ENCODE measurements around the gene GMCL1.

The GMCL1 gene

DNA sequence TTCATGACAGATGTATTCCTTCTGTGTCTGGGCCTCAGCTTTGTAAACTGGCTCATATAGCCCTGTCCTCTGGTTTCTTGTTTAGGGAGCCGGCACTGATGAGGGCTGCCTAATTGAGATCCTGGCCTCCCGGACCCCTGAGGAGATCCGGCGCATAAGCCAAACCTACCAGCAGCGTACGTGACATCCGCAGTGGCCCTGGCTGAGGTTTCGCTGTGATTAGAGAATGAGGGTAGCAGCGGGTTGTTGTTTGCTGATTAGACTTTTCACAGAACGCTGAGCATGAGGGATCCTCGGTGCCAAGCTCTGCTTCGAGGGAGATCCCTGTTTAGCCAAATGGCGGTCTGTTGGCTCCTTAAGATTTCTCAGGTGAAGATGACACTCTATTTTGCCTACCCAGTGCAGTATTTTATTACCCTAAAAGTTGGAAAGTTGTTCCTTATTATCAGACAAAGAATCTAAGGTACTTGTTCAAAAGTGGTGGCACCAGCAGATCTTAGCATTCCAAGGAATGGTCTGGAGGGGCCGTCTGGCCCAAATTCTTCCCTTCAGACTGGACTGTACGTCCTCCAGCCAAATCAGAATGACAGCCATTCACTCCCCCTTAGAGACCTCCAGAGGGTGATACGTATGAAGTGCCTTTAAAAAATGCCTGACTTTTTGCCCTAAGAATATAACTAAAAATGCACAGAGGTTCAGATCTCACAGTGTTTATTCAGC, 21.5 kb upstream of the GMCL1 start:
- no peak overlapping the region for H3K4me3 ChIP-seq (ENCODE audit: extremely low read depth, insufficient read depth, low read length, poor library complexity, severe bottlenecking)
- H3K27ac ChIP-seq (ENCODE audit: low read depth, low read length, severe bottlenecking) = no peak overlapping the region
- WGBS, 2 experiments (ENCODE audit: insufficient coverage in 2 of 2) = 92 to 97% methylated on average over 13 to 16 of the region's 16 CpGs
- H3K9me3 ChIP-seq (ENCODE audit: control insufficient read depth, low read length) = no peaks in the 10 kb centered on the region
- H3K4me1 ChIP-seq (ENCODE audit: control insufficient read depth, insufficient read depth, low read length, poor library complexity, severe bottlenecking) = no peaks in the 10 kb centered on the region
- no peaks in the 10 kb centered on the region for H3K36me3 ChIP-seq (ENCODE audit: control insufficient read depth, insufficient read depth, low read length)

GRCh38 chr2:69810550-69810949, 18.9 kb upstream of the GMCL1 start:
- no peaks in the 10 kb centered on the region for H3K36me3 ChIP-seq (ENCODE audit: control insufficient read depth, insufficient read depth, low read length)
- whole genome bisulfite sequencing, 2 experiments (ENCODE audit: insufficient coverage in 2 of 2) = 92 to 95% methylated on average over 4 to 6 of the region's 6 CpGs
- no peak overlapping the region for H3K27ac ChIP-seq (ENCODE audit: low read depth, low read length, severe bottlenecking)
- H3K4me3 ChIP-seq (ENCODE audit: extremely low read depth, insufficient read depth, low read length, poor library complexity, severe bottlenecking) = no peak overlapping the region
- H3K9me3 ChIP-seq (ENCODE audit: control insufficient read depth, low read length) = no peaks in the 10 kb centered on the region
- H3K4me1 ChIP-seq (ENCODE audit: control insufficient read depth, insufficient read depth, low read length, poor library complexity, severe bottlenecking) = no peaks in the 10 kb centered on the region

DNA sequence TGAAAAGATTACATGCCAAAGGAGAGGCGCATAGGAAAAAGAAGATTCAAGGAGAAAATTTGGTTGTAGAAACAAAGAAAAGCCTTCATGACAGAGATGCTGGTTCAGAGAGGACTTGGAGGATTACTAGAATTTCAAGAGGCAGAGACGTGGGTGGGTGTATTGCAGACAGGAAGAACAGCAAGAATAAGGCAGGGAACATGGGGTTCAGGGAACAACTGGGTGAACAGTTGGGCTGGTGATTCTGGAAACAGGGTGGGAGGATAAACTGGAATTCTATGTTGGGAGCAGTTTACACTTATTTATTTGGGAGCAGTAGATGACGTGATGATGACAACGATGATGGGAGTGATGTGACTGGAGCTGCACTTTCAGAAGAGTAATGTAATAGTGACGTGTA, 18.4 kb upstream of the GMCL1 start:
- 85 to 94% methylated on average over 5 of the region's 5 CpGs for WGBS, 2 experiments (ENCODE audit: insufficient coverage in 2 of 2)
- Histone ChIP-seq H3K27ac (ENCODE audit: low read depth, low read length, severe bottlenecking) (no peak overlapping the region), H3K4me3 (ENCODE audit: extremely low read depth, insufficient read depth, low read length, poor library complexity, severe bottlenecking) (no peak overlapping the region), H3K9me3 (ENCODE audit: control insufficient read depth, low read length) (no peaks in the 10 kb centered on the region), H3K4me1 (ENCODE audit: control insufficient read depth, insufficient read depth, low read length, poor library complexity, severe bottlenecking) (no peaks in the 10 kb centered on the region), H3K36me3 (ENCODE audit: control insufficient read depth, insufficient read depth, low read length) (no peaks in the 10 kb centered on the region)

GRCh38 chr2:69811591-69811990, 17.9 kb upstream of the GMCL1 start:
- Histone ChIP-seq H3K27ac (ENCODE audit: low read depth, low read length, severe bottlenecking) (no peak overlapping the region), H3K4me1 (ENCODE audit: control insufficient read depth, insufficient read depth, low read length, poor library complexity, severe bottlenecking) (no peaks in the 10 kb centered on the region), H3K9me3 (ENCODE audit: control insufficient read depth, low read length) (no peaks in the 10 kb centered on the region), H3K4me3 (ENCODE audit: extremely low read depth, insufficient read depth, low read length, poor library complexity, severe bottlenecking) (no peak overlapping the region), H3K36me3 (ENCODE audit: control insufficient read depth, insufficient read depth, low read length) (no peaks in the 10 kb centered on the region)
- 76 to 96% methylated on average over 2 to 3 of the region's 3 CpGs for WGBS, 2 experiments (ENCODE audit: insufficient coverage in 2 of 2)

GRCh38 chr2:69815717-69816116, 13.7 kb upstream of the GMCL1 start:
- Histone ChIP-seq H3K36me3 (ENCODE audit: control insufficient read depth, insufficient read depth, low read length) (peaks cover 3% of the 10 kb centered on the region), H3K4me3 (ENCODE audit: extremely low read depth, insufficient read depth, low read length, poor library complexity, severe bottlenecking) (no peak overlapping the region), H3K27ac (ENCODE audit: low read depth, low read length, severe bottlenecking) (no peak overlapping the region), H3K4me1 (ENCODE audit: control insufficient read depth, insufficient read depth, low read length, poor library complexity, severe bottlenecking) (peaks cover 6% of the 10 kb centered on the region), H3K9me3 (ENCODE audit: control insufficient read depth, low read length) (no peaks in the 10 kb centered on the region)
- WGBS, 2 experiments (ENCODE audit: insufficient coverage in 2 of 2) = 40% methylated on average over 1 of the region's 1 CpG; no CpG with 5 or more reads in 1 of the 2 experiments

GRCh38 chr2:69816923-69817542, 12.4 kb upstream of the GMCL1 start:
- H3K9me3 ChIP-seq (ENCODE audit: control insufficient read depth, low read length) = no peaks in the 10 kb centered on the region
- peaks cover 6% of the 10 kb centered on the region for H3K4me1 ChIP-seq (ENCODE audit: control insufficient read depth, insufficient read depth, low read length, poor library complexity, severe bottlenecking)
- 13 to 39% methylated on average over 1 to 2 of the region's 3 CpGs for WGBS, 2 experiments (ENCODE audit: insufficient coverage in 2 of 2)
- H3K27ac ChIP-seq (ENCODE audit: low read depth, low read length, severe bottlenecking) = no peak overlapping the region
- peaks cover 5% of the 10 kb centered on the region for H3K36me3 ChIP-seq (ENCODE audit: control insufficient read depth, insufficient read depth, low read length)
- no peak overlapping the region for H3K4me3 ChIP-seq (ENCODE audit: extremely low read depth, insufficient read depth, low read length, poor library complexity, severe bottlenecking)

DNA sequence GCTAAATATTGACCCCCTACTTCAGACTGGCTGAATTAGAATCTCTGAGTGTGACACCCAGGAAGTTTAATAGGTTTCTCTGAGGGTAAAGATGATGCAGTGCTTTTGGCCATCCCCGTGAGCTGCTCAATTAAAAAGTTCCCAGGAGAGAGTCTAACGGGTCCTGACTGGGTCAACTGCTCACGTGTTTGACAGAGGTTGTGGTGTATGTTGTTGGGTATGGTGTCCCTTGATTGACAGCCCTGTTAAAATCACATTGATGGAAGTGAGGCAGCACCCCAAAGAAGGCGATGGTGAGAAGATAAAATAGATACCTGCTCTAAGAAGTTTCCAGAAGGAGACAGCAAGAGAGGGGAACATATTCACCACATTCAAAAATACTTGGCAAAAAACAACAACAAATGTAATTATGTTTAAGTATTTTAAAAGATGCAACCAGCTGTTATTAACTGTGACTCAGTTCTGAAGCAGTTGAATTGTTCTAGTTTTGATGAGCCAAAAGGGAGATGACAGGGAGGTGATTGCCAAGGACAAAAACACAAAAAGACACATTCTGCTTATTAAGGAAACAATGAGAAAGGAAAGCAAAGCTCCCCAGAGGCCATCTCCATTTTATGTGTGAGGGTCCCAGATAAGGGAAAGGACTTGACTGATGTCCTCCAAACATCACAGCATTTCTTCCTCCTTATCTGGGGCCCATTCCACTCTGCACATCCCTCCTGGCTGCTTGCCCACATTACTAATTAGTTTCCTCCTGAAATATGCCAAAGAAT, 11.5 kb upstream of the GMCL1 start:
- Histone ChIP-seq H3K4me1 (ENCODE audit: control insufficient read depth, insufficient read depth, low read length, poor library complexity, severe bottlenecking) (peaks cover 6% of the 10 kb centered on the region), H3K4me3 (ENCODE audit: extremely low read depth, insufficient read depth, low read length, poor library complexity, severe bottlenecking) (no peak overlapping the region), H3K36me3 (ENCODE audit: control insufficient read depth, insufficient read depth, low read length) (peaks cover 5% of the 10 kb centered on the region), H3K9me3 (ENCODE audit: control insufficient read depth, low read length) (no peaks in the 10 kb centered on the region), H3K27ac (ENCODE audit: low read depth, low read length, severe bottlenecking) (no peak overlapping the region)
- WGBS, 2 experiments (ENCODE audit: insufficient coverage in 2 of 2) = 84 to 92% methylated on average over 3 to 4 of the region's 4 CpGs

DNA sequence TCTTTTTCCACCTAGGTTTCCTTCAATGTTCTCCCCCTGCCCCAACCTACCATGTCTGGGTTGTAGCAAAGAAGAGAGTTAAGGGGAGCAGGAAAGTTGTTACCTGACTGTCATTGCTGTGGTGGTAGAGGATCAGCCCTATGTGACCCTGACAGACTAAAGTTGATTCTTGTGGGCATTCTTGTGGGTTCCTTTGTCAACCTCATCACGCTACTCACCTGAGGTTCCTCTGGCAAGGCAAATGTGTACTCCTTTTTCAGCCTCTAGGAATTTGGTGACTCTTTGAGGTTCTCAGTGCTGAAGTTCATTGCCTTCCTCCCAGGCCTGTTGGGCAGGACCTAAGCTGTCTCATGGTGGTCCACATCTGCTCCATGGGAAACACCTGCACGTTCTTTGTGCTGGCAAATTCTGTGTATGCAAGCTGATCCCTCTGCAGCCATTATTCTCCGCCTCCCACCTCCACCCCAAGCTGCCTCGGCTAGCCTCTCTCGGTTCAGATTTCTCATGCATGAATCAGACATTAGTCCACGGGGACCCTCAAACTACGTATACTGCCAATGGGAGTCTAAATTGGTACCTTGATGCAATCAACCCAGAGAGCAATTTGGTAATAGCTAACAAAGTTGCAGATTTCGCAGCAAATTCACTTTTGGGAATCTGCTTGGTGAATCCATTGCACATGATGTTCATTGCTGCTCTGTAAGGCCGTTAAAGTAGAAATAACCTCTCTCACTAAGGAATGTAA, 1.5 kb upstream of the GMCL1 start:
- Histone ChIP-seq H3K27ac (ENCODE audit: low read depth, low read length, severe bottlenecking) (no peak overlapping the region), H3K4me3 (ENCODE audit: extremely low read depth, insufficient read depth, low read length, poor library complexity, severe bottlenecking) (no peak overlapping the region), H3K36me3 (ENCODE audit: control insufficient read depth, insufficient read depth, low read length) (no peaks in the 10 kb centered on the region), H3K9me3 (ENCODE audit: control insufficient read depth, low read length) (no peaks in the 10 kb centered on the region), H3K4me1 (ENCODE audit: control insufficient read depth, insufficient read depth, low read length, poor library complexity, severe bottlenecking) (peaks cover 4% of the 10 kb centered on the region)
- WGBS, 2 experiments (ENCODE audit: insufficient coverage in 2 of 2) = 93 to 97% methylated on average over 6 to 8 of the region's 9 CpGs

GRCh38 chr2:69828938-69829255, 563 bp upstream of the GMCL1 start:
- 10% methylated on average over 6 to 7 of the region's 7 CpGs for WGBS, 2 experiments (ENCODE audit: insufficient coverage in 2 of 2)
- H3K9me3 ChIP-seq (ENCODE audit: control insufficient read depth, low read length) = no peaks in the 10 kb centered on the region
- H3K4me3 ChIP-seq (ENCODE audit: extremely low read depth, insufficient read depth, low read length, poor library complexity, severe bottlenecking) = peak overlapping the region; percentile 82
- no peaks in the 10 kb centered on the region for H3K36me3 ChIP-seq (ENCODE audit: control insufficient read depth, insufficient read depth, low read length)
- peaks cover 4% of the 10 kb centered on the region for H3K4me1 ChIP-seq (ENCODE audit: control insufficient read depth, insufficient read depth, low read length, poor library complexity, severe bottlenecking)
- H3K27ac ChIP-seq (ENCODE audit: low read depth, low read length, severe bottlenecking) = peak overlapping the region; percentile 97

DNA sequence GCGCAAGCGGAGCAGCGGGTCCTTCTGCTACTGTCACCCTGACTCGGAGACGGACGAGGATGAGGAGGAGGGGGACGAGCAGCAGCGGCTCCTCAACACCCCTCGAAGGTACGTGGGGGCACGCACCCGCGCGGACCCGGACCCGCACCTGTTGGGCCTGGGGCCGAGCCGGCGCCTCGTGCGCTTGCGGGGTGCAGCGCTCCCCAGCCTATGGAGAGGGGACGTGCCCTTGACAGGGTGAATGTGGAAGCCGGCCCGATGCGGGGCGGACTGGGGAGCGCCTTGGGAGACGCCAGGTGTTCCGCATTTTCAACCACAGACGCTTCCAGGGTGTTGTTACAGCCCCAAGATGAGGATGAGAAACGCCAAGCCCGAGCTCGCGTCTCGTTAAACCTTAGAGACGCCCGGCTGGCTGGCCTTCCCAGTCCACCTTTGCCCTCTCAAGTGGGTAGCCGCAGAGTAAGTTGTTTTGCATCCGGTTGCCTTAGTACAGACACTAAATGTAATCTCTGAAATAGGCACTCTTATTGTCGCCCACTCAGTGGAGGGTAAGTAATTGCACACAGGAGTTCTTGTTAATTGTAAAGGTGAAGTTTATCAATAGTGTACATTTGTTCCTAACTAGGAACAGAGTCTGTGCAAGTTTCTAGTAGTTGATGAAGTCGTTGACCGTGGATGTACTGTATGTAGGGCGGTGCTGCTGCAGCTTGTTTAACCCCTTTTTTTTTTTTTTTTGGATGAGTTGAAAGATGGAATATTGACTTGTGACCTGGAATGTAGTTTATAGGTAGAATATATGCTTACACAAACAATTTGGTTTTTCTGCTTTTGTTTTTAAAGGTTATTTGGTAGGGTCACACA, 815 bp downstream of the GMCL1 start:
- Histone ChIP-seq H3K4me3 (ENCODE audit: extremely low read depth, insufficient read depth, low read length, poor library complexity, severe bottlenecking) (peak overlapping the region; percentile 82), H3K4me1 (ENCODE audit: control insufficient read depth, insufficient read depth, low read length, poor library complexity, severe bottlenecking) (peaks cover 4% of the 10 kb centered on the region), H3K9me3 (ENCODE audit: control insufficient read depth, low read length) (no peaks in the 10 kb centered on the region), H3K27ac (ENCODE audit: low read depth, low read length, severe bottlenecking) (peak overlapping the region; percentile 97), H3K36me3 (ENCODE audit: control insufficient read depth, insufficient read depth, low read length) (no peaks in the 10 kb centered on the region)
- WGBS, 2 experiments (ENCODE audit: insufficient coverage in 2 of 2) = 4 to 5% methylated on average over 30 to 40 of the region's 45 CpGs
